DOHH2 (cell line): ENCODE results near the gene AGA.

ENCODE experiments used
- CTCF ChIP-seq: fragments of 200-600 bp; sonication (generic); IDR thresholded peaks from one replicate; pipeline ENCODE4 v1.5.1; 2014; ENCODE audit warnings: antibody characterized with exemption, mild to moderate bottlenecking, low read depth, low read length; ENCODE audit not compliant: poor library complexity, severe bottlenecking
- EZH2phosphoT487 ChIP-seq: fragments of 200-600 bp; sonication (generic); IDR thresholded peaks from 2 replicates; pipeline ENCODE4 v1.6.1; 2017; ENCODE audit warnings: borderline replicate concordance, mild to moderate bottlenecking, antibody characterized with exemption, low read length, moderate library complexity, mixed read lengths

- TF ChIP-seq CTCF (no peak), EZH2phosphoT487 (no peak)
These were observed 2.9 kb upstream of the AGA start for GRCh38 chr4:177444911-177445736.
